Measurements from ENCODE around the gene CTNNA3. TPM values are rescaled to one million over a fixed set of nuclear protein-coding genes. Genes with fewer than 3 reads are reported as not detected.

Gene CTNNA3
- total RNA-seq, 1 experiment from 2014 or later: 0.20 TPM

DNA sequence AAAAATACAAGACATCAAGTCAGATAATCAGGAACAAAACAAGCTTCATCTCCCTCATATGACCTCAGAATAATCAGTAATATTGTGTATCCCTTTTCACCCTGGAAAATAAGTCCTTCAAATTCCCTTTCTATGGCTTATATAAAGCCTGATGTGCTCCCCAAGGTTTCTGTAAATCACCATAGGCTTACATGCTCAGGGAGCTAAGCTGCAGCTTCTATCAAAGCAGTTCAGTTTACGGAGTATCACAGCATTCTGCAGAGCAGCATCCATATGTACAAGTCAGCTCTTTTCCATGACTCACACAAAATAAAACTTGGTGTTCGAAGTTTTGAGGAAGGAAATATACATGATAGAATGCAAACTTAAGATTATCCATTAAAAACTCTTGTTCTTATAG is 544.5 kb downstream of the CTNNA3 start:
- no peak overlapping the region for H3K4me3 ChIP-seq (ENCODE audit: low read depth, low read length)
- H3K27me3 ChIP-seq (replicated peaks; ENCODE audit: control insufficient read depth, insufficient read depth, low read length): no peaks in the 10 kb centered on the region
- ChIA-PET CTCF (no interaction called here), POLR2A (no interaction called here)
- H3K27me3 Mint-ChIP-seq (ENCODE audit: insufficient read depth, unreplicated experiment): no peaks in the 10 kb centered on the region
- 0 out of 2 replicates have a peak, but pooled peaks cover 5% of the 10 kb centered on the region for H3K4me1 ChIP-seq
- H3K36me3 ChIP-seq (ENCODE audit: control insufficient read depth, insufficient read depth, low read length): no peaks in the 10 kb centered on the region
- no peak for DNase-seq
- no TSS peak for BruUV-seq (replicated peaks)
- H3K9me3 ChIP-seq: 0 out of 2 replicates have a peak, but pooled peaks cover 2% of the 10 kb centered on the region
- TF ChIP-seq, protein P1, sequence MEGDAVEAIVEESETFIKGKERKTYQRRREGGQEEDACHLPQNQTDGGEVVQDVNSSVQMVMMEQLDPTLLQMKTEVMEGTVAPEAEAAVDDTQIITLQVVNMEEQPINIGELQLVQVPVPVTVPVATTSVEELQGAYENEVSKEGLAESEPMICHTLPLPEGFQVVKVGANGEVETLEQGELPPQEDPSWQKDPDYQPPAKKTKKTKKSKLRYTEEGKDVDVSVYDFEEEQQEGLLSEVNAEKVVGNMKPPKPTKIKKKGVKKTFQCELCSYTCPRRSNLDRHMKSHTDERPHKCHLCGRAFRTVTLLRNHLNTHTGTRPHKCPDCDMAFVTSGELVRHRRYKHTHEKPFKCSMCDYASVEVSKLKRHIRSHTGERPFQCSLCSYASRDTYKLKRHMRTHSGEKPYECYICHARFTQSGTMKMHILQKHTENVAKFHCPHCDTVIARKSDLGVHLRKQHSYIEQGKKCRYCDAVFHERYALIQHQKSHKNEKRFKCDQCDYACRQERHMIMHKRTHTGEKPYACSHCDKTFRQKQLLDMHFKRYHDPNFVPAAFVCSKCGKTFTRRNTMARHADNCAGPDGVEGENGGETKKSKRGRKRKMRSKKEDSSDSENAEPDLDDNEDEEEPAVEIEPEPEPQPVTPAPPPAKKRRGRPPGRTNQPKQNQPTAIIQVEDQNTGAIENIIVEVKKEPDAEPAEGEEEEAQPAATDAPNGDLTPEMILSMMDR (IDR thresholded peaks at IDR 0.05; ENCODE audit: insufficient read depth in 1 of 2, low read depth in 1 of 2, low read length in 1 of 2, severe bottlenecking in 1 of 2, unreplicated experiment in 1 of 2): no peak
- no peaks in the 10 kb centered on the region for H3K36me3 Mint-ChIP-seq (ENCODE audit: insufficient read depth, unreplicated experiment)
- H3K4me1 Mint-ChIP-seq (ENCODE audit: low read depth, unreplicated experiment): peaks cover 7% of the 10 kb centered on the region
- peaks cover 8% of the 10 kb centered on the region for H3K9me3 Mint-ChIP-seq (ENCODE audit: unreplicated experiment)
- no peak overlapping the region for H3K27ac Mint-ChIP-seq (ENCODE audit: unreplicated experiment)
- intact Hi-C loops (cut with micrococcal nuclease; ENCODE audit: unreplicated experiment): no loop called here
- H3K4me3 Mint-ChIP-seq (ENCODE audit: unreplicated experiment): no peak overlapping the region

DNA sequence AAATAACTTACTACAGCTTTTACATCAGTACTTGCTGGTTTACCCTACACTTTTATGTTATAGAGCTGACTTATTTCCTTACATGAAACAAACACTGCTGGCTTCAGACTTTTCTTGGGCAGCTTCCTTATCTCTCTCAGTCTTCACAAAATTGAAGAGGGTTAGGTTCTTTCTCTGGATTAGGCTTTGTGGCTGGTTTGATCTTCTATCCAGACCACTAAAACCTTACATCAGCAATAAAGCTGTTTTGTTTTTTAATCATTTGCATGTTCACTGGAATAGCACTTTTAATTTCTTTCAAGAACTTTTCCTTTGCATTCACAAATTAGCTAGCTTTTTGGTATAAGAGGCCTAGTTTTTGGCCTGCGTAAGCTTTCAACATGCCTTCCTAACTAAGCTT is 551.5 kb downstream of the CTNNA3 start:
- H3K27ac Mint-ChIP-seq (ENCODE audit: unreplicated experiment): no peak overlapping the region
- H3K36me3 Mint-ChIP-seq (ENCODE audit: insufficient read depth, unreplicated experiment): no peaks in the 10 kb centered on the region
- Histone ChIP-seq H3K4me1 (no peaks in the 10 kb centered on the region), H3K4me3 (ENCODE audit: low read depth, low read length) (no peak overlapping the region), H3K36me3 (ENCODE audit: control insufficient read depth, insufficient read depth, low read length) (no peaks in the 10 kb centered on the region), H3K9me3 (no peaks in the 10 kb centered on the region), H3K27me3 (replicated peaks; ENCODE audit: control insufficient read depth, insufficient read depth, low read length) (no peaks in the 10 kb centered on the region)
- POLR2A ChIA-PET: no interaction called here
- intact Hi-C loops (cut with micrococcal nuclease; ENCODE audit: unreplicated experiment): no loop called here
- no peak for DNase-seq
- no TSS peak for BruUV-seq (replicated peaks)
- TF ChIP-seq, protein P1 (IDR thresholded peaks at IDR 0.05; ENCODE audit: insufficient read depth in 1 of 2, low read depth in 1 of 2, low read length in 1 of 2, severe bottlenecking in 1 of 2, unreplicated experiment in 1 of 2): no peak
- no peaks in the 10 kb centered on the region for H3K9me3 Mint-ChIP-seq (ENCODE audit: unreplicated experiment)
- no peak overlapping the region for H3K4me3 Mint-ChIP-seq (ENCODE audit: unreplicated experiment)
- H3K4me1 Mint-ChIP-seq (ENCODE audit: low read depth, unreplicated experiment): no peaks in the 10 kb centered on the region
- CTCF ChIA-PET: interaction anchor here (1.2 kb wide), 1 partner anchor 165 kb away, joined by 3 read pairs; no protein-coding TSS in a partner anchor
- no peaks in the 10 kb centered on the region for H3K27me3 Mint-ChIP-seq (ENCODE audit: insufficient read depth, unreplicated experiment)

DNA sequence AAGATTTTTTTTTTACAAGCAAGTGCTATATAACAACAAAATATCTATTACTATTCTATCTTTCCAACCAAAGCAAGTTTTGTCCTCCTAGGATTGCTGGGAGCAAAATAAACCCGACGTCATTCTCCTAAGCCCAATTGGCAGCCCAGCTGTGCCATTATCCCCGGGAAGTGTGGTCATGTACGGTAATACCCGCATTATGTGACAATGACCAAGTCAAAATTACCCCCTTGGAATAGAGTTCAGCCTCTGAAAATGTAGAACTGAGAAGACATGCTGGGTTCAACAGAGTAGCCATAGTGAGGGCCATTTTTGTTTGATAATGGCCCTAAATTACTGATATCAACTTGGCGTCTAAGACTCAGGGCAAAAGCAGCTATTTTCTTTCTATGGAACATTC is 554.7 kb downstream of the CTNNA3 start:
- Histone ChIP-seq H3K27me3 (replicated peaks; ENCODE audit: control insufficient read depth, insufficient read depth, low read length) (no peaks in the 10 kb centered on the region), H3K4me3 (ENCODE audit: low read depth, low read length) (no peak overlapping the region), H3K4me1 (no peaks in the 10 kb centered on the region), H3K36me3 (ENCODE audit: control insufficient read depth, insufficient read depth, low read length) (no peaks in the 10 kb centered on the region), H3K9me3 (no peaks in the 10 kb centered on the region)
- DNase-seq: no peak
- H3K27me3 Mint-ChIP-seq (ENCODE audit: insufficient read depth, unreplicated experiment): no peaks in the 10 kb centered on the region
- POLR2A ChIA-PET: no interaction called here
- H3K9me3 Mint-ChIP-seq (ENCODE audit: unreplicated experiment): no peaks in the 10 kb centered on the region
- TF ChIP-seq, protein P1 (IDR thresholded peaks at IDR 0.05; ENCODE audit: insufficient read depth in 1 of 2, low read depth in 1 of 2, low read length in 1 of 2, severe bottlenecking in 1 of 2, unreplicated experiment in 1 of 2): no peak
- CTCF ChIA-PET: no interaction called here
- no peak overlapping the region for H3K4me3 Mint-ChIP-seq (ENCODE audit: unreplicated experiment)
- intact Hi-C loops (cut with micrococcal nuclease; ENCODE audit: unreplicated experiment): no loop called here
- no peaks in the 10 kb centered on the region for H3K36me3 Mint-ChIP-seq (ENCODE audit: insufficient read depth, unreplicated experiment)
- no peaks in the 10 kb centered on the region for H3K4me1 Mint-ChIP-seq (ENCODE audit: low read depth, unreplicated experiment)
- H3K27ac Mint-ChIP-seq (ENCODE audit: unreplicated experiment): no peak overlapping the region
- BruUV-seq (replicated peaks): no TSS peak

Data from Caco-2 (cell line).